Hematopoietic multipotent progenitor cell treated with erythropoietin and hydrocortisone succinate and interleukin-3 and kit ligand, for 6 days (in vitro differentiated cells): ENCODE results near the gene PPP4R1.
"Not testable (repeated sequence)": the region's sequence is repeated elsewhere in the genome, so short reads cannot be mapped to it uniquely, and the experiment has no call there.

Experiments
- DNase-seq: peaks from one replicate; pipeline ENCODE4 v3.0.0-alpha.2; 2015

PPP4R1 gene

GRCh38 chr18:9627642-9628041 is 13.3 kb upstream of the PPP4R1 start:
- DNase-seq: no peak

DNA sequence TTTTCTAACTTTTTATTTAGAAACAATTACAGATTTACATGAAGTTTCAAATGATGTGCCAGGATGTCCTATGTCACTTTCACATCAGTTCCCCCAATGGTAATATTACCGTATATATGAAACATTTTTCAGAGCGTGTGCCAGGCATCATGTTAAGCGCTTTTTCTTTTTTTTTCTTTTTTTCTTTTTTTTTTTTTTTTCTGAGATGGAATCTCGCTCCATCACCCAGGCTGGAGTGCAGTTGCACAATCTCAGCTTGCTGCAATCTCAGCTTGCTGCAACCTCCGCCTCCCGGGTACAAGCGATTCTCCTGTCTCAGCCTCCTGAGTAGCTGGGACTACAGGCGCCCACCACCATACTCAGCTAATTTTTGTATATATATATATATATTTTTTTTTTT is 5.6 kb upstream of the PPP4R1 start:
- no peak for DNase-seq

DNA sequence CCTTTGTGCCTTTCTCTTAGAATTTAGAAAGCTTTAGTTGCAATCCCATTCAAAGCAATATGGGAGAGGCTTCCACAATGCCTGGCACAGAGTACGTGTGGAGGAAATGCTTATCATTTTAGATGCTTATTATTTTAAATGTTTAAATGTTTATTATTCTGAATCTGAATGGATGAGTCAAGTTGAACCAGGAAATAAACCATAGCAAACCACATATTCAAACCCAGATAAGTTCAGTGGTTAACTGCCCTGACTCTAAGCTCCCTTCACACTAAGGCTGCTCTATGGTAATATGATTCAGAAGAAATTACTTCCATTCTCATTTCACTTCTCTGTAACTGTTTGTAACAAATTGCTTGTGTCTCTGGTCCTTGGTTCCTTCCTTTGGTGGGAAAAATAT is 5.2 kb upstream of the PPP4R1 start:
- DNase-seq: peak; percentile 65

- DNase-seq: no peak
These were observed 4.7 kb upstream of the PPP4R1 start for GRCh38 chr18:9619056-9619455.

- DNase-seq: peak; percentile 50
These were observed 2.7 kb upstream of the PPP4R1 start for GRCh38 chr18:9617006-9617542.

GRCh38 chr18:9616049-9616448 is 1.7 kb upstream of the PPP4R1 start:
- peak; percentile 73 for DNase-seq

GRCh38 chr18:9615280-9615797 is 980 bp upstream of the PPP4R1 start:
- no peak for DNase-seq

GRCh38 chr18:9613550-9614400 is 584 bp downstream of the PPP4R1 start:
- peak; percentile 82 for DNase-seq

- DNase-seq: no peak
These were observed 1.4 kb downstream of the PPP4R1 start for GRCh38 chr18:9612977-9613376.

DNA sequence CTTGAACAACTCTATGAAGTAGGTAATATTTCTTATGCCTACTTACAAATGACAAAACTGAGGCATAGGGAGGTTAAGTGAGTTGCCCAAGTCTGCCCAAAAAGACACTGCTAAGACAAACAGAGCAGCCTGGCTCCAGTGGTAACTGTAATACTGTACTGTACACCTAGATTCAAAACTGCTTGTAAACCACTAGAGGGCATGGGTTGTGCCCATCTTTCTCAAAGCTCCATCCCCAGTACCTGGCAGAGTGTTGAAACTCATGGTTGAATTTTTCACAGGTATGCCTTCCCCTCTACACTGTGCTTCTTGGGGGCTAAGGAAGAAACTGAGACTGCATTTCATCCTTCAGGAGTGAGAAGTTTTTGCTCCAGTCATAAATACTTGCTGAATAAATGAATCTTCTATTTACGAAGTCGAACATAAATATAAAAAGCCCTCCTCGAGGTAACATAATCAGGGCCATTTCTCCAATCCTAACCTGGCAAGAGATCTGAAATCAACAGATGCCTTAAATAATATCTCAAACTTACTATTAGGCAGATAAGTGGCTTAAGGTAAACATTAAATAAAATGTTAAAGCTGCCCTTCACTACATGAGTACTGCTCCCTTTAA is 2.0 kb downstream of the PPP4R1 start:
- DNase-seq: peak; percentile 84

GRCh38 chr18:9609190-9609589 is 5.2 kb downstream of the PPP4R1 start:
- no peak for DNase-seq

DNA sequence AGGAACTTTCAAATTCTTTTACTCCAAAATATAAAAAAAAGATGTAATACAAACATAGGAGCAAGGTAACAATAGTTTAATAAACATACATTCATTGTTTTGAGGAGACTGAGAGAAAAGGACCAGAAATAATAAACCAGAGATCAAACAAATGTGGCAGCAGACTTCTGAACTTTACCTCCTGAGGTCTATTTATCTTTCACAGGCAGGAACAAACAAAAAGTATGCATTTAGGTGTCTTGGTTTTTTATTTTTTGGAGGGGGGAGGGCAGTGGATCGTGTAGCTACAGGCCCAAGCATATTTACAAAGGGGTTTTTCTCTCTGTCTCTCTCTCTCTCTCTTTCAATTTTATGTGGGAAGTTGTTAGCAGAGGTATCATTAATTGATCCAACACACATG is 5.6 kb downstream of the PPP4R1 start:
- DNase-seq: no peak

DNA sequence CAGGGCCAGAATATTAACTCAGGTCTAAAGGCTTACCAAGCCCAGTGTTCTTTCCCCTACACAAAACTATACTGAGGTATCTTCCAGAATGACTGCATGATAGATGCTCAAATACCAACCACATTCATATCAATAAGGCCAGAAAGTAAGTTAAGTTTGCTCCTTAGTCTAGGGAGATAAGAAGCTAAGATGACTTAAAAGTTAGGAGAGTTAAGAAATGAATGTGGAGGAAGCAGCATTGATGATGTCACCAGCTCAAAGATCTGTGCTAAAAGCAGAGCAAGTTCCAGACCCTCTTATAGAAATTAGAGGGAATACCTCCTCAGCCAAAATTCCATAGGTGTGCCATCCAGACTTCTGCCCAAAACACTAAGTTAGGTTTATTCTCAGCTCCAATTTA is 6.1 kb downstream of the PPP4R1 start:
- DNase-seq: peak; percentile 75

DNA sequence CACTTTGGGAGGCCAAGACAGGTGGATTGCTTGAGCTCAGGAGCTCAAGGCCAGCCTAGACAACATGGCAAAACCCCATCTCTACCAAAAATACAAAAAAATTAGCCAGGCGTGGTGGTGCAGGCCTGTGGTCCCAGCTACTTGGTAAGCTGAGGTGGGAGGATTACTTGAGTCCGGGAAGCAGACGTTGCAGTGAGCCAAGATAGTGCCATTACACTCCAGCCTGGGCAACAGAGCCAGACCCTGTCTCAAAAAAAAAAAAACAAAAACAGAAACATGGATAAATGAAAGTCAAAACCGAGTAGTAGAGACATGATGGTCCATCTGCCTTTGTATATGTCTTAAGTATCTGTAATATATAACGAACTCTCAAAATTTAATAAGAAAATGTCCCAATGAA is 7.2 kb downstream of the PPP4R1 start:
- not testable (repeated sequence) for DNase-seq

DNA sequence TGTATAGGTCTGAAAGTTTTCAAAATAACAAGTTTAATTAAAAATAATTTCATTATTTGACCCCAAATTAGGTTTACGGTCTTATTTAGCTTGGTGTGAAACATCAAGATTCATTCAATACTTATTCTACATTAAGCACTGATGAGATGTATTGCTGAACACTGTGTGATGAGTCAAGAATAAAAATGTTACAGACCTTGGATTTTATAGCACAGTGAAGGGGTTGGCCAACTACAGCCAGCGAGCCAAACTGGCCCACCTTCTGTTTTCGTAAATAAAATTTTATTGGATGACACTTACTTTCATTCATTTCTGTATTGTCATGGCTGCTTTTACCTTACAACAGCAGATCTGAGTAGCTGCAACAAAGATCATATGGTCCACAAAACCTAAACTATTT is 8.3 kb downstream of the PPP4R1 start:
- no peak for DNase-seq

- no peak for DNase-seq
These were observed 10.0 kb downstream of the PPP4R1 start for GRCh38 chr18:9604348-9604747.

DNA sequence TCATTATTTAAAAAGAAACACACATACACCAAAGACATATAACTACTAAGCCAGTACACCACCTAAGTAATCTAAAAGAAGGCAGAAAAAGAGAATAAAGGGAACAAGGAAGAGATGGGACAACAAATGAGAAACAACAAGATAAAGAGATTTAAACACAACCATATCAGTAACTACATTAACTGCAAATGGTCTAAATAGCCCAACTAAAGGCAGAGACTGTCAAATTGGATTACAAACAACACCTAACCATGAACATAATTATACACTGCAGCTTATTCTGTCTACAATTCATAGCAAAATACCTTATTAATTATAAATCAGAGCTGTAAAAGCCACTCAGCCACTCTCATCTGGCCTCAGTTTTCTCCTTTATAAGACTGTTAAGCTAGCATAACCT is 15.0 kb downstream of the PPP4R1 start:
- DNase-seq: no peak

- DNase-seq: no peak
These were observed 16.8 kb downstream of the PPP4R1 start for GRCh38 chr18:9597609-9598008.

DNA sequence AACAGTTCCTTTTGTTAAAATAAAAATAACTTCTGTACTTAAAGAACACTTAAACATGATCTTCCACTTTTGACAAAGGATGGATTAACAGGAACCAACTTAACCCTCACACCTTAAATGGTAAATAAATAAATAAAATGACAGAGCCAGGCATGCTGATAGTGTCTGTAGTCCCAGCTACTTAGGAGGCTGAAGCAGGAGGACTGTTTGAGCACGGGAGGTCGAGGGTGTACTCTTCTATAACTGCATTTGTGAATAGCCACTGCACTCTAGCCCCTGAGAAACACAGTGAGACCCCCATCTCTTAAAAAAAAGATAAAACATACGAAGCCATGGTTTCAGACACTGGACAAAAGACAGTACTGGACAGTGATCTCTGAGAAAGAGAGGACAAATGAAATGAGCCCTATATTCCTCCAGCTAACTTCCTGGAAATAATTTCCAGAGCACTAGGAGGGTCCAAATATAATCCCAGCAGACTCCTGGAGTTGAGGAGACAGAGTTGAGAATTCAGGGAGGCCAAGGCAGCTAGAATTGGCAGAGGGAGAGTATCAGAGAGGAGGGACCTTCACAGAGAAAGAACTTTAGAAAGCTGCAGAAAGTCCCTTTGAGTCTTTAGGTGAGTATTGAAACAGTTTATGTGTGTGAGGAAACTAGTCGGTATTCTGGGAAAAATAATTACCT is 17.4 kb downstream of the PPP4R1 start:
- no peak for DNase-seq

GRCh38 chr18:9596226-9596625 is 18.1 kb downstream of the PPP4R1 start:
- DNase-seq: no peak

DNA sequence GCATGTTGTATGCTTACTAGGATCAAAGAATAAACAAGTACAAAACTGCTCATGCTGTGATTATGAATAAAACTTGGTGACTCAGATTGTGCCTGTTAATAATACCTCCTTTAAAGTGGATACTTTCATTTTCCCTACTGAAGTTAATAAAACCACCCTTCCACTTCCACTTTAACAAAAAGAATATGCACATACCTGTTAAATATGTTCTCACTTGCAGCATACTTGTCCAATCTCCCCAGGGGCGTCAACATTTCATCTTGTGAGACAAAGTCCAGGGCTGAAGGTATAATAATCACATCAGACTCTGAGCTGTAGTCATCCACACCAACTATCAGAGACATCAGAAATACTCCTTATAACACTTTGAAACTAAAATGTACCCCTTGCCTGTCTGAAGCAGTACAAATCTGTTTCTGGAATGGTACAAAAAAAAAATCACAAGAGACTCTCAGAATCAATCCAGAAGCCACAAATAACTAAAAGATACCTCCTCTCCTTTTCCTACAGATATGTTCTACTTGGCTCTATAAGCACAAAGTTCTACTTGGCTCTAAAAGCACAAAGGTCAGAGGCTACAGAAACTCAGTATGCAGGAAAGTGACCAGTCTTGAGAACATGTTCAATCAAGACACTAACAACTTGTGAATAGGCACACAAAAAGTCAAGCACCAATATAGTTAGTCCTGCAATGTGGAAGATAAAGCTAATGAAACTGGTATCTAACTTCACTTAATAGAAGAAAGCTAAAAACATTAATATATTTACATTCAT is 19.3 kb downstream of the PPP4R1 start:
- DNase-seq: no peak

- no peak for DNase-seq
These were observed 26.4 kb downstream of the PPP4R1 start for GRCh38 chr18:9587924-9588323.

DNA sequence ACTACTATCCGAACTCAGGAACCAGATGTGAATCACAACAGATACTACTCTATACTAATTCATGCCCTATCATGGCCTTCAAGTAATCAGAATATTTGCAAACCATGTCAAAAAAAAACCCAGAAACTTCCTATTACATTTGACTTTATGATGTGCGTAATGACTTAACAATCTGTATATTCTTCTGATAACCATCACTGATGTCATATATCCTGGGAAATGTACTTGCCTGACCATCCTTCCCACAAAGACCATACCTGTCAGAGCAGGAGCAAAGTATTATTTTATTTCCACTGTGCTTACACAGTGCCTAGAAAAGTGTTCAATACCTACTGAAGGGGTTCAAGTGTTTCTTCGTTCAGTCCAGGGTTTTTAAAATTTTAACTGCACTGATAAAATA is 27.5 kb downstream of the PPP4R1 start:
- DNase-seq: no peak
